Measurements from ENCODE around the gene MRPL36. TPM values are rescaled to one million over a fixed set of nuclear protein-coding genes. Genes with fewer than 3 reads are reported as not detected.

MRPL36 gene
- total RNA-seq, 1 donor from 2014 or later = 25.1 TPM

- Histone ChIP-seq H3K27ac (no peak overlapping the region), H3K36me3 (no peaks in the 10 kb centered on the region), H3K27me3 (ENCODE audit: low read depth) (peaks cover 14% of the 10 kb centered on the region), H3K4me1 (no peaks in the 10 kb centered on the region), H3K9me3 (no peaks in the 10 kb centered on the region), H3K4me3 (no peak overlapping the region)
- intact Hi-C loops (cut with DNase I) = no loop called here
- no peak for TF ChIP-seq CTCF (IDR thresholded peaks at IDR 0.05)
- no peak for ATAC-seq
- DNase-seq = peak; percentile 28
Observed at GRCh38 chr5:1751026-1751863, 48.4 kb downstream of the MRPL36 start.

GRCh38 chr5:1750469-1750868 is 49.2 kb downstream of the MRPL36 start:
- TF ChIP-seq CTCF (IDR thresholded peaks at IDR 0.05) = no peak
- Histone ChIP-seq H3K9me3 (no peaks in the 10 kb centered on the region), H3K36me3 (no peaks in the 10 kb centered on the region), H3K27ac (no peak overlapping the region), H3K27me3 (ENCODE audit: low read depth) (peaks cover 14% of the 10 kb centered on the region), H3K4me3 (no peak overlapping the region), H3K4me1 (no peaks in the 10 kb centered on the region)
- ATAC-seq (no peak), DNase-seq (peak; percentile 13)
- intact Hi-C loops (cut with DNase I) = no loop called here

GRCh38 chr5:1749346-1750124 is 50.1 kb downstream of the MRPL36 start:
- DNase-seq = peak; percentile 31
- H3K36me3 ChIP-seq = no peaks in the 10 kb centered on the region
- peaks cover 14% of the 10 kb centered on the region for H3K27me3 ChIP-seq (ENCODE audit: low read depth)
- ATAC-seq = no peak
- no peaks in the 10 kb centered on the region for H3K9me3 ChIP-seq
- no peak overlapping the region for H3K4me3 ChIP-seq
- no peak for TF ChIP-seq CTCF (IDR thresholded peaks at IDR 0.05)
- no peaks in the 10 kb centered on the region for H3K4me1 ChIP-seq
- intact Hi-C loops (cut with DNase I) = no loop called here
- no peak overlapping the region for H3K27ac ChIP-seq

- ATAC-seq (no peak), DNase-seq (no peak)
- no peak for TF ChIP-seq CTCF (IDR thresholded peaks at IDR 0.05)
- Histone ChIP-seq H3K27ac (no peak overlapping the region), H3K9me3 (no peaks in the 10 kb centered on the region), H3K27me3 (ENCODE audit: low read depth) (peaks cover 14% of the 10 kb centered on the region), H3K4me1 (no peaks in the 10 kb centered on the region), H3K4me3 (no peak overlapping the region), H3K36me3 (no peaks in the 10 kb centered on the region)
- intact Hi-C loops (cut with DNase I) = no loop called here
Observed at GRCh38 chr5:1748845-1749244, 50.8 kb downstream of the MRPL36 start.

Other genes starting within 250 kb of the MRPL36 start
- 21.3 TPM for gene NDUFS6, start 1.6 kb upstream of the MRPL36 start, total RNA-seq
- gene IRX4, start 83.1 kb upstream of the MRPL36 start, total RNA-seq = not detected

All from lower lobe of right lung (tissue), 2 donors.